Heart left ventricle (tissue), 16 donors: ENCODE data around the gene BRWD1. TPM values are rescaled to one million over a fixed set of nuclear protein-coding genes. Genes with fewer than 3 reads are reported as not detected.
A peak's percentile ranks its signal among the peaks of the same experiment; 100 is the strongest.

ENCODE experiments used
- ATAC-seq, 4 donors: fragments of 200-7000 bp; cut with Tn5 transposase; one replicate each; pipeline ENCODE4 v1.9.1; 2020 to 2022; ENCODE audit warnings: moderate library complexity in 4 of 4, mild to moderate bottlenecking in 3 of 4, moderate number of reproducible peaks in 1 of 4
- DNase-seq, 5 donors: peaks; one replicate each; pipeline ENCODE4 v3.0.0-alpha.2; 2020
- H3K27ac ChIP-seq, 12 donors: fragments of 200-600 bp; sonication (generic) in 4 of 12; one replicate each; pipeline versions ENCODE4 v1.5.0 to v1.8.0; 2016 to 2022; ENCODE audit warnings: mild to moderate bottlenecking in 2 of 12
- H3K27me3 ChIP-seq, 9 donors: fragments of 200-600 bp; sonication (generic) in 2 of 9; one replicate each; pipeline versions ENCODE4 v1.5.1 to v1.8.0; 2016 to 2022; ENCODE audit warnings: mild to moderate bottlenecking in 3 of 9
- H3K36me3 ChIP-seq, 9 donors: fragments of 200-600 bp; sonication (generic) in 2 of 9; one replicate each; pipeline versions ENCODE4 v1.5.0 to v1.8.0; 2018 to 2022; ENCODE audit warnings: mild to moderate bottlenecking in 2 of 9
- H3K4me1 ChIP-seq, 12 donors: fragments of 200-600 bp; sonication (generic) in 4 of 12; one replicate each; pipeline versions ENCODE4 v1.5.0 to v1.8.0; 2016 to 2022; ENCODE audit warnings: mild to moderate bottlenecking in 3 of 12
- H3K4me3 ChIP-seq, 12 donors: fragments of 200-600 bp; sonication (generic) in 4 of 12; one replicate each; pipeline versions ENCODE4 v1.5.0 to v1.8.0; 2017 to 2022; ENCODE audit warnings: mild to moderate bottlenecking in 9 of 12, moderate library complexity in 4 of 12
- H3K9me3 ChIP-seq, 12 donors: fragments of 200-600 bp; sonication (generic) in 4 of 12; one replicate each; pipeline versions ENCODE4 v1.5.0 to v1.8.0; 2016 to 2022; ENCODE audit warnings: mild to moderate bottlenecking in 1 of 12
- CTCF ChIP-seq, 12 donors: fragments of 200-600 bp; sonication (generic) in 4 of 12; IDR thresholded peaks; one replicate each; pipeline versions ENCODE4 v1.5.0 to v1.8.0; 2018 to 2022; ENCODE audit warnings: antibody characterized with exemption in 12 of 12, mild to moderate bottlenecking in 5 of 12
- POLR2A ChIP-seq, 2 donors: fragments of 450-650 bp; IDR thresholded peaks; one replicate each; pipeline ENCODE4 v1.6.1; 2017; ENCODE audit warnings: antibody characterized with exemption in 2 of 2, mild to moderate bottlenecking in 2 of 2, moderate library complexity in 2 of 2
- WGBS, 4 donors: extraction: QIAGEN DNeasy Blood & Tissue Kit in 2 of 4; methylation state at CpG; one replicate each; pipeline versions ENCODE4 v1.1.5 to v1.1.7; 2013 to 2018; 5-methylcytosine and 5-hydroxymethylcytosine counted together
- intact Hi-C, 10 donors: fragments of 100-400 bp; cut with DNase I; formaldehyde crosslinking; loops; one replicate each; pipeline versions ENCODE4 v1.11.1 to v1.14.2; 2022
- long read RNA-seq, 3 donors: library from polyadenylated mRNA; unstranded; transcript quantifications; one replicate each; pipeline ENCODE4 v2.0.0, GENCODE V29; 2020 to 2021
- polyA plus RNA-seq, 2 donors: library from polyadenylated mRNA; stranded (reverse); fragments of 200-250 nt; gene quantifications; one replicate each; pipeline ENCODE4 v1.2.3, GENCODE V29; 2013
- total RNA-seq, 9 donors: library from RNA; depleted of rRNA in 2 of 9; stranded (reverse); fragments of >200 nt in 2 of 9; fragmentation: NEBNext Ultra II Directional in 3 of 9; extraction: Animal tissue kit (Norgen Biotek cat#: 25700) in 3 of 9; gene quantifications; one replicate each; pipeline versions ENCODE4 v1.1.0 to v1.2.4, GENCODE V29; 2016 to 2023
- donor health status: ischemic (EF 13 %, LVEDD 7.1; RV severe dilation, severe dysfunction).
- donor health status: healthy with polysubstance abuse.
- donor health status: DM: no; HTN: yes; CAD: no.
- donor health status: DM: no; HTN: no; CAD: no.
- donor health status: ischemic (EF 25% LVEDD 6.9; RV normal size, moderate dysfunction).
- donor health status: ischemic (EF 25% LVEDD 5.7; RV mildly dilated, moderate dysfunction).
- donor health status: healthy.
- donor health status: DM: yes; HTN: yes; CAD: no.
- donor health status: ischemic (EF 35%, LVEDD 5.7; RV mildly dilated, moderate dysfunction).
- donor health status: nonischemic (EF 11% LVEDD 7.7; RV severe dilation, severe dysfunction).
- donor health status: DM: yes; HTN: yes; CAD: no.
- donor health status: PGD.
- donor health status: ischemic (EF 29% LVEDD 5.4; RV normal size, mild dysfunction).
- donor health status: nonischemic (EF 23%, LVEDD 6.1; RV moderate dilation, normal function).

BRWD1 gene
- total RNA-seq, result 10 to 100 TPM; 29.0 to 44.5 (median 33.1) TPM
- polyA plus RNA-seq, result 10 to 100 TPM in 1 of 2 donors, 1 to 10 TPM in 1; 9.7 to 13.4 TPM
- long read RNA-seq, donor 1, transcript BRWD1-202 (5 exons, 2,495 nt), result major isoform, 31 of 63 reads
- long read RNA-seq, donor 1, partial matches to known transcripts, result 22 of 63 reads
- long read RNA-seq, donor 1, other reads (novel, unspliced or antisense), result 10 of 63 reads
- long read RNA-seq, donor 2, full-length matches to known transcripts, result 39 of 94 reads
- long read RNA-seq, donor 2, partial matches to known transcripts, result 39 of 94 reads
- long read RNA-seq, donor 2, other reads (novel, unspliced or antisense), result 16 of 94 reads
- long read RNA-seq, donor 3, transcript BRWD1-202 (5 exons, 2,495 nt), result major isoform, 37 of 98 reads
- long read RNA-seq, donor 3, partial matches to known transcripts, result 55 of 98 reads
- long read RNA-seq, donor 3, other reads (novel, unspliced or antisense), result 6 of 98 reads

GRCh38 chr21:39313571-39314142 is at the start of gene BRWD1:
TSS of gene BRWD1 (minus strand) at chr21:39313632. CDS start at chr21:39313491, 141 bp downstream.
- Histone ChIP-seq H3K36me3 (peaks cover 0 to 31% (median 23%) of the 10 kb centered on the region in 9 donors), H3K27ac (peak within 1 kb of the TSS; percentile 92 to 100 (median 98)), H3K27me3 (no peaks in the 10 kb centered on the region), H3K4me1 (peaks cover 3 to 42% (median 16%) of the 10 kb centered on the region in 12 donors), H3K9me3 (no peaks in the 10 kb centered on the region), H3K4me3 (peak within 1 kb of the TSS; percentile 68 to 96 (median 82))
- TF ChIP-seq CTCF (IDR thresholded peaks at IDR 0.05), result peak; percentile 25 to 70 (median 47)
- TF ChIP-seq POLR2A (IDR thresholded peaks at IDR 0.05), result peak in 1 of 2 donors; percentile 51
- peak; percentile 88 to 92 (median 89) for DNase-seq
- peak; percentile 53 to 86 (median 76) for ATAC-seq
- WGBS, 4 donors, result 0 to 2% (median 0%) methylated on average over 1 to 78 of the region's 78 CpGs
- intact Hi-C loops, result loop anchor here (1.0 to 10.0 kb wide), 10 partner anchors 33 to 134 kb away; partner anchors contain the start of genes HMGN1 (in 7 of the 10) and LCA5L (in 5 of the 10)

- DNase-seq, result no peak
- Histone ChIP-seq H3K4me3 (no peak overlapping the region), H3K36me3 (no peaks in the 10 kb centered on the region), H3K27ac (no peak overlapping the region), H3K9me3 (no peaks in the 10 kb centered on the region), H3K4me1 (peaks cover 0 to 3% (median 0%) of the 10 kb centered on the region in 12 donors), H3K27me3 (no peaks in the 10 kb centered on the region)
- 84 to 95% (median 92%) methylated on average over 3 of the region's 3 CpGs for WGBS, 4 donors
- TF ChIP-seq POLR2A (IDR thresholded peaks at IDR 0.05) (no peak), CTCF (IDR thresholded peaks at IDR 0.05) (no peak)
- intact Hi-C loops, result no loop called here
- no peak for ATAC-seq
Measured at GRCh38 chr21:39362733-39363132, 49.3 kb upstream of the BRWD1 start.

- no peak for DNase-seq
- intact Hi-C loops, result no loop called here
- H3K4me3 ChIP-seq, result no peak overlapping the region
Measured at GRCh38 chr21:39359382-39359781, 46.0 kb upstream of the BRWD1 start.

More at GRCh38 chr21:39359382-39359781, 46.0 kb upstream of the BRWD1 start:
- H3K4me1 ChIP-seq, result peaks cover 0 to 3% (median 0%) of the 10 kb centered on the region in 12 donors
- no peak overlapping the region for H3K27ac ChIP-seq
- ATAC-seq, result no peak
- H3K27me3 ChIP-seq, result no peaks in the 10 kb centered on the region
- H3K36me3 ChIP-seq, result no peaks in the 10 kb centered on the region
- H3K9me3 ChIP-seq, result no peaks in the 10 kb centered on the region
- 68 to 84% (median 77%) methylated on average over 4 of the region's 4 CpGs for WGBS, 4 donors
- TF ChIP-seq CTCF (IDR thresholded peaks at IDR 0.05), result no peak
- no peak for TF ChIP-seq POLR2A (IDR thresholded peaks at IDR 0.05)
